HG03432 (cell line): ENCODE data around the gene MUC6.

Source experiments
- ATAC-seq: cut with Tn5 transposase; IDR thresholded peaks from one replicate; pipeline ENCODE4 v1.9.1; 2021; ENCODE audit warnings: mild to moderate bottlenecking, moderate library complexity; ENCODE audit not compliant: unreplicated experiment

MUC6 gene

GRCh38 chr11:1037506-1038055 is 1.1 kb upstream of the MUC6 start:
- no peak for ATAC-seq

- no peak for ATAC-seq
Observed at GRCh38 chr11:1036931-1037330, 413 bp upstream of the MUC6 start.

- ATAC-seq = no peak
Observed at GRCh38 chr11:1035577-1036283, 788 bp downstream of the MUC6 start.

GRCh38 chr11:1034456-1035295 is 1.8 kb downstream of the MUC6 start:
- no peak for ATAC-seq

- ATAC-seq = no peak
Observed at GRCh38 chr11:1034001-1034400, 2.5 kb downstream of the MUC6 start.

GRCh38 chr11:1033016-1033798 is 3.3 kb downstream of the MUC6 start:
- ATAC-seq = no peak

GRCh38 chr11:1032310-1032891 is 4.1 kb downstream of the MUC6 start:
- ATAC-seq = no peak

- ATAC-seq = no peak
Observed at GRCh38 chr11:1031121-1031899, 5.2 kb downstream of the MUC6 start.

GRCh38 chr11:1030556-1030955 is 6.0 kb downstream of the MUC6 start:
- ATAC-seq = no peak

GRCh38 chr11:1030086-1030485 is 6.4 kb downstream of the MUC6 start:
- ATAC-seq = no peak

GRCh38 chr11:1029654-1030053 is 6.9 kb downstream of the MUC6 start:
- no peak for ATAC-seq

- ATAC-seq = no peak
Observed at GRCh38 chr11:1029051-1029450, 7.5 kb downstream of the MUC6 start.

- ATAC-seq = no peak
Observed at GRCh38 chr11:1028616-1029015, 7.9 kb downstream of the MUC6 start.

- no peak for ATAC-seq
Observed at GRCh38 chr11:1028291-1028540, 8.3 kb downstream of the MUC6 start.

- no peak for ATAC-seq
Observed at GRCh38 chr11:1027483-1028290, 8.8 kb downstream of the MUC6 start.

- ATAC-seq = no peak
Observed at GRCh38 chr11:1026641-1027482, 9.7 kb downstream of the MUC6 start.

GRCh38 chr11:1026163-1026450 is 10.4 kb downstream of the MUC6 start:
- no peak for ATAC-seq

- ATAC-seq = no peak
Observed at GRCh38 chr11:1025410-1026162, 10.9 kb downstream of the MUC6 start.
